Right lobe of liver (tissue), 6 donors: Measurements from ENCODE around the gene HTT-AS. TPM values are rescaled to one million over a fixed set of nuclear protein-coding genes. Genes with fewer than 3 reads are reported as not detected.

ENCODE experiments used
- ATAC-seq, 4 donors: fragments of 200-7000 bp; cut with Tn5 transposase; one replicate each; pipeline ENCODE4 v1.9.1; 2020; ENCODE audit warnings: mild to moderate bottlenecking in 4 of 4, moderate library complexity in 4 of 4
- DNase-seq, 3 donors: peaks; one replicate each; pipeline ENCODE4 v3.0.0-alpha.2; 2020
- H3K27ac ChIP-seq, 3 donors: fragments of 200-600 bp; one replicate each; pipeline ENCODE4 v1.8.0; 2022
- H3K27me3 ChIP-seq, 2 donors: fragments of 200-600 bp; one replicate each; pipeline ENCODE4 v1.8.0; 2022
- H3K36me3 ChIP-seq, 4 donors: fragments of 200-600 bp; sonication (generic) in 1 of 4; one replicate each; pipeline versions ENCODE4 v1.5.1 to v1.8.0; 2017 to 2022; ENCODE audit warnings: control low read depth in 1 of 4
- H3K4me1 ChIP-seq, 4 donors: fragments of 200-600 bp; sonication (generic) in 1 of 4; one replicate each; pipeline versions ENCODE4 v1.5.1 to v1.8.0; 2017 to 2022; ENCODE audit warnings: control low read depth in 1 of 4
- H3K4me3 ChIP-seq, 3 donors: fragments of 200-600 bp; one replicate each; pipeline ENCODE4 v1.8.0; 2022
- H3K9me3 ChIP-seq, 4 donors: fragments of 200-600 bp; sonication (generic) in 1 of 4; one replicate each; pipeline versions ENCODE4 v1.5.1 to v1.8.0; 2017 to 2022; ENCODE audit warnings: control low read depth in 1 of 4
- POLR2A ChIP-seq: fragments of 450-650 bp; IDR thresholded peaks from one replicate; pipeline ENCODE4 v1.6.1; 2017; ENCODE audit warnings: antibody characterized with exemption, mild to moderate bottlenecking
- WGBS: methylation state at CpG from one replicate; pipeline ENCODE4 v1.1.6; 2018; ENCODE audit warnings: low coverage, low lambda C conversion rate; ENCODE audit not compliant: insufficient coverage; ENCODE audit errors: missing lambda C conversion rate; 5-methylcytosine and 5-hydroxymethylcytosine counted together
- intact Hi-C, 2 donors: fragments of 100-400 bp; cut with DNase I; formaldehyde crosslinking; loops; one replicate each; pipeline versions ENCODE4 v1.11.2 to v1.14.1; 2022
- total RNA-seq, 6 experiments: library from RNA; depleted of rRNA in 2 of 6; stranded (reverse); fragments of >200 nt in 2 of 6; fragmentation: NEBNext Ultra II Directional in 3 of 6; extraction: Animal tissue kit (Norgen Biotek cat#: 25700) in 3 of 6; gene quantifications; one replicate each; pipeline versions ENCODE4 v1.1.0 to v1.2.4, GENCODE V29; 2016 to 2023
- TF ChIP-seq, protein P1 (sequence below), 4 donors: fragments of 200-600 bp in 3 of 4; fragments of 450-650 bp in 1 of 4; IDR thresholded peaks; one replicate each; pipeline versions ENCODE4 v1.5.1 to v1.8.0; 2016 to 2022; ENCODE audit warnings: antibody characterized with exemption in 4 of 4, mild to moderate bottlenecking in 2 of 4
- donor health status: DM: no; HTN: yes; CAD: no.
- donor health status: DM: no; HTN: no; CAD: no.
- donor health status: DM: no; HTN: no; CAD: no.
- donor health status: DM: no; HTN: yes; CAD: no.
- donor health status: DM: no; HTN: yes; CAD: no.

Gene HTT-AS
- total RNA-seq, 6 experiments from 2014 or later: not detected

DNA sequence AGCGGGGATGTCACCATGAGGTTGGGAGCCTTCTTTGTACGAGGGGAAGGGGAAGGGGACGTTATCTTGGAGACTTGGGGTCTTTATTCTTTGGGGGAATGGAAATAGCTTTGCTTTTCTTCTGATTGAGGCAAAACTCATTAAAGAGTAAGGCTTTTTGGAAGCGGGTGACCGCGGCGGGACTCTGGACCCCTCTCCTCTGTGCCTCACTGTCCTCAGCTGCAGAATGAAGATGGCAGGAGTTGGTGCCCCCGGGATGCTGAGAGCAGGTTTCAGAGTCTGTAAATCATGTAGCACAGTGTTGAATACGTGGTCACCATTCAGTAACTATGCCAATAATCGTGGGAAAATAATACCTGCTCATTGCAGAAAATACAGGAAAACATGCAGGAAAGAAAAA is 32.1 kb downstream of the HTT-AS start:
- 30% methylated on average over 4 of the region's 10 CpGs for WGBS
- TF ChIP-seq, protein P1, sequence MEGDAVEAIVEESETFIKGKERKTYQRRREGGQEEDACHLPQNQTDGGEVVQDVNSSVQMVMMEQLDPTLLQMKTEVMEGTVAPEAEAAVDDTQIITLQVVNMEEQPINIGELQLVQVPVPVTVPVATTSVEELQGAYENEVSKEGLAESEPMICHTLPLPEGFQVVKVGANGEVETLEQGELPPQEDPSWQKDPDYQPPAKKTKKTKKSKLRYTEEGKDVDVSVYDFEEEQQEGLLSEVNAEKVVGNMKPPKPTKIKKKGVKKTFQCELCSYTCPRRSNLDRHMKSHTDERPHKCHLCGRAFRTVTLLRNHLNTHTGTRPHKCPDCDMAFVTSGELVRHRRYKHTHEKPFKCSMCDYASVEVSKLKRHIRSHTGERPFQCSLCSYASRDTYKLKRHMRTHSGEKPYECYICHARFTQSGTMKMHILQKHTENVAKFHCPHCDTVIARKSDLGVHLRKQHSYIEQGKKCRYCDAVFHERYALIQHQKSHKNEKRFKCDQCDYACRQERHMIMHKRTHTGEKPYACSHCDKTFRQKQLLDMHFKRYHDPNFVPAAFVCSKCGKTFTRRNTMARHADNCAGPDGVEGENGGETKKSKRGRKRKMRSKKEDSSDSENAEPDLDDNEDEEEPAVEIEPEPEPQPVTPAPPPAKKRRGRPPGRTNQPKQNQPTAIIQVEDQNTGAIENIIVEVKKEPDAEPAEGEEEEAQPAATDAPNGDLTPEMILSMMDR (IDR thresholded peaks at IDR 0.05): no peak
- TF ChIP-seq POLR2A: no peak
- no peak for DNase-seq
- Histone ChIP-seq H3K27ac (peak overlapping the region in 2 of 3 donors; percentile 31 to 65), H3K4me3 (peak overlapping the region; percentile 47 to 55 (median 55)), H3K36me3 (no peaks in the 10 kb centered on the region), H3K27me3 (no peaks in the 10 kb centered on the region), H3K9me3 (no peaks in the 10 kb centered on the region), H3K4me1 (peaks cover 0 to 10% (median 0%) of the 10 kb centered on the region in 4 donors)
- intact Hi-C loops: no loop called here
- no peak for ATAC-seq

DNA sequence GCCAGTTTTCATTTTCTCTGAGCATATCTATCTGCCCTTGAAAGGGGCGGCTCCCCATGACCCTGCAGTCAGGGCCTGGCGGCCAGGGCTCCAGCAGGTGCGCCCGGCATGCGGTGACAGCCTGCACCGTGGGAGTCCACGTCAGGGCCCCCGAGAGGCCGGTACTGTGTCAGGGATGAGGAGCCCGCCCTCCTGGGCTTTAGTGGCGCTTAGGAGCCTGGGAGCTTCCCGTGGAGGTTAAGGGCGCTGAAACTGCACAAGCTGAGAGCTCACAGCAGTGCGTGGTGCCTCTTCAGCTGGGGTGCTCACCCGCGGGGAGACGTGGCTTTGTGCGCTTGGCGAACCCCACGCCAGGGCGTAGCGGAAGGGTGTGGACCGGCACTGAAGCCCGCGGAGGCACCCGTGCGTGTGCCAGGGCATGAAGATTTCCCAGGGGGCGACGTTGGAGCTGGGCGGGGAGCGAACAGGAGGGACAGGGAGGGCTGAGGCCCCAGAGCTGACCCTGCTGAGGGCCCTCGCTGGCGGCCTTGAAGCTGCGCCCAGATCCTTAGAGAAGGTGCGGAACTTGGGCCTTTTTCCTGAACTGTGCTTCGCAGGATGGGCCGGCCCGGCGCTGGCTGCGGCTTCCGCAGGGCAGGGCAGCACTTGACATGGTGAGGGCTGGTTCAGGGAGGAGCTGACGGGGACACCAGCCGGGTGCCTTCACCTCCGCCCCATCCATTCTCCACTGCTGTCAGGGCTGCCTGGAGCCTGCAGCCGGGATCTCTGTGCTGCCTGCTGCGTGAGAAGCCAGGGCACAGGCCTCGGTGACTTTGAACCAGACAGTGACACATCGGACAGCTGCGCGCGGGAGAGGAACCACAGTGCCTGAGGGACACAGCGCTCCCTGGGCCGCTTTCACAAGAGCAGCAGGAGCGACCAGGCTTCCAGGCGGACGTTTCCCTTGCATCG is 32.9 kb downstream of the HTT-AS start:
- H3K4me3 ChIP-seq: peak overlapping the region; percentile 47 to 55 (median 55)
- H3K27ac ChIP-seq: peak overlapping the region in 2 of 3 donors; percentile 31 to 65
- ATAC-seq: peak; percentile 74 to 83 (median 76)
- intact Hi-C loops: no loop called here
- DNase-seq: peak; percentile 71 to 81 (median 77)
- H3K4me1 ChIP-seq: peaks cover 0 to 10% (median 0%) of the 10 kb centered on the region in 4 donors
- 26% methylated on average over 20 of the region's 57 CpGs for WGBS
- no peaks in the 10 kb centered on the region for H3K36me3 ChIP-seq
- TF ChIP-seq, protein P1 (IDR thresholded peaks at IDR 0.05): peak in 1 of 4 donors; percentile 3
- peak; percentile 49 for TF ChIP-seq POLR2A
- H3K9me3 ChIP-seq: no peaks in the 10 kb centered on the region
- no peaks in the 10 kb centered on the region for H3K27me3 ChIP-seq

DNA sequence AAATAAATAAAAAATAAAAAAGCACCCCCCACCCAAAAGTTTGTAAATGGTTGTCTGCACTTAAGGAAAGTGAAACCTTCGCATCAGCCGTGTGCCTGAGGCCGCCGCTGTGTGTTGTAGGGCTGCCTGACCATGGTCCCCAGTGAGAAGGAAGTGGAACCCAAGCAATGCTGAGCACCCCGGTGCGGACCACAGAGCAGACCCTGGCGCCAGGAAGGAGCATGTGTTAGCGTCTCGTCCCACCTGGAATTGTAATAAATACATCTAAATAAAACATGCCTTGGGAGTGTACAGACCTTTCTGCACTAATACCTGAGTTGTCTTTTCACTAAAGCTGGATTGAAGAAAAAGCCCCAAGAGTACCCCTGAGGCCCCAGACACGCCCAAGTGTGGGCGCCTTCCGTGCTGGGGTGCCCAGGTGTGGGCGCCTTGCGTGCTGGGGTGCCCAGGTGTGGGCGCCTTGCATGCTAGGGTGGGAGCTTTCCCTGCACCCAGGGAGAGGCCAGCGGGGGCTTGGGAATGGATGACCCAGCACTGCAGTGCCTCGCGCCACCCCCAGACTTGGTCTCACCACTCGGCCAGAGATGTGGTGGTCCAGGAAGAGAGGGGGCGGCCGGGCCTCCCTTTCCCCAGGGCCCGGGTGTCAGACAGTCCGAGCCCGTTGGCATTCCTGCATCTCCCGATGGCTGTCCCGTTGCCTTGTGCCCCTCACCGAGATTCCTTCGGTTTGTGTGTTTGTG is 33.7 kb downstream of the HTT-AS start:
- no peak overlapping the region for H3K27ac ChIP-seq
- DNase-seq (peak in 1 of 3 donors; percentile 25), ATAC-seq (no peak)
- intact Hi-C loops: no loop called here
- peaks cover 0 to 10% (median 0%) of the 10 kb centered on the region in 4 donors for H3K4me1 ChIP-seq
- no peaks in the 10 kb centered on the region for H3K36me3 ChIP-seq
- H3K27me3 ChIP-seq: no peaks in the 10 kb centered on the region
- no peaks in the 10 kb centered on the region for H3K9me3 ChIP-seq
- 86% methylated on average over 7 of the region's 28 CpGs for WGBS
- TF ChIP-seq POLR2A: no peak
- TF ChIP-seq, protein P1 (IDR thresholded peaks at IDR 0.05): no peak
- H3K4me3 ChIP-seq: peak overlapping the region in 2 of 3 donors; percentile 47 to 55

DNA sequence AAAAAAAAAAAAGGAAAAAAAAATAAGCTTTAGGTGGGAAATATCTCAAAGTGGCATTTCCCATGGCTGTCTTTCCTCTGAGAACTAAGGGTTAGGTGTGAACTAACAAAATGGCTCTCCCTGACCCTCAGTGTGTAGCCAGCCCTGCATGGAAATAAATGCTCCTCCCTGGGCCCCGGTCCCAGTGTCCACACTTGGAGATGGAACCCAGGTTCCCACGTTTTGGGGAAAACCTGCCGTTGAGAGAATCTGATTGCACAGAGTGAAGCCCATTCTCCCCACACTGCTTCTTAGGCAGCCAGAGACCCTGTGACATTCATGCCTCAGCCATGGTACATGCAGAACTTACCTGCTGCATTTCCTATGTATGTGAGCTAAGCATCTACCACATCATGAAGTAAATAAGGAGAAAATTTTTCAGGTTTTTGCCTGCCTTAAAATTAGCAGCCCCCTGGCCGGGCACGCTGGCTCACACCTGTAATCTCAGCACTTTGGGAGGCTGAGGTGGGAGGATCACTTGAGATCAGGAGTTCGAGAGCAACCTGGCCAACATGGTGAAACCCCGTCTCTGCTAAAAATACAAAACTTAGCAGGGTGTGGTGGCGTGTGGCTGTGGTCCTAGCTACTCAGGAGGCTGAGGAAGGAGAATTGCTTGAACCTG is 34.5 kb downstream of the HTT-AS start:
- Histone ChIP-seq H3K36me3 (no peaks in the 10 kb centered on the region), H3K4me3 (no peak overlapping the region), H3K9me3 (no peaks in the 10 kb centered on the region), H3K27me3 (no peaks in the 10 kb centered on the region), H3K4me1 (peaks cover 0 to 10% (median 0%) of the 10 kb centered on the region in 4 donors), H3K27ac (no peak overlapping the region)
- intact Hi-C loops: loop anchor here in 1 of 2 donors (10.0 kb wide), 2 partner anchors 65 to 275 kb away; no protein-coding TSS in a partner anchor
- ATAC-seq: no peak
- DNase-seq: no peak
- TF ChIP-seq POLR2A: no peak
- TF ChIP-seq, protein P1 (IDR thresholded peaks at IDR 0.05): no peak
- WGBS: 90% methylated on average over 5 of the region's 8 CpGs
